ENCODE results near the gene TMEM240. TPM values are rescaled to one million over a fixed set of nuclear protein-coding genes. Genes with fewer than 3 reads are reported as not detected.
"Not testable (repeated sequence)": the region's sequence is repeated elsewhere in the genome, so short reads cannot be mapped to it uniquely, and the experiment has no call there.

Gene TMEM240
- total RNA-seq, 2 experiments from 2014 or later, result 1.2 to 1.9 TPM

DNA sequence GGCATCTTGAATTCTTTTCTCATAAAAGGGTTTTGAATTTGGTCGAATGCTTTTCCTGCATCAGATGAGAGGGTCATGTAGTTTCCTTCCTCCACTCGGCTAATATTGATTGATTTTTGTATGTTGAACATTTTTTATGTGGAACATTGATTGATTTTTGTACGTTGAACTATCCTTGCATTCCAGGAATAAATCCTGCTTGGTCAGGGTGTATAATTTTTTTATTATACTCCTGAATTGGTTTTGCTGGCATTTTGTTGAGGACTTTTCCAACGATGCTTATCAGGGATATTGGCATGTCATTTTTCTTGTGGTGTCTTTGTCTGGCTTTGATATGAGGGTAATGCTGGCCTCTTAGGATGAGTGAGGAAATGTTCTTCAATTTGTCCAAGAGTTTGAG is 8.5 kb downstream of the TMEM240 start:
- POLR2A ChIA-PET, result no interaction called here
- no peak for DNase-seq
- Mint-ChIP-seq H3K27ac (no peak overlapping the region), H3K9me3 (peaks cover 4% of the 10 kb centered on the region), H3K27me3 (no peaks in the 10 kb centered on the region), H3K4me3 (no peak overlapping the region), H3K4me1 (no peaks in the 10 kb centered on the region), H3K36me3 (peaks cover 16% of the 10 kb centered on the region)
- no peak for ATAC-seq (ENCODE audit: low read depth)

DNA sequence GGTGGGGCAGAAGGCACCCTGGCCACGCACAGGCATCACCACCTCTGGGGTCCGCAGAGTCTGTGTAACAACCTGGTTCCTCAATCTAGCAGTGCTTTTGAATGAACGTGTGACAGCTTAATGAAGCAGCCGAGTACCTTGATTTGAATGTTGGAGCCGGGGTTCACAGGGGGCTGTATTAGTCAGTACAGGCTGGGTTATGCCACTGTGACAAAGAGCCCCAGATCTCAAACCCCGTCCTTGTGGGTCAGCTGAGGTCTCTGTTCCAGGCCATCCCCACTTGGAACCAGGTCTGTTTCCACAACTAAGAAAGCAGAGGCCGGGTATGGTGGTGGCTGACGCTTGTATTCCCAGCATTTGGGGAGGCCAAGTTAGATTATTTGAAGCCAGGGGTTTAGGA is 10.5 kb downstream of the TMEM240 start:
- peaks cover 4% of the 10 kb centered on the region for H3K9me3 Mint-ChIP-seq
- peaks cover 16% of the 10 kb centered on the region for H3K36me3 Mint-ChIP-seq
- no peak overlapping the region for H3K27ac Mint-ChIP-seq
- no peak for DNase-seq
- H3K27me3 Mint-ChIP-seq, result no peaks in the 10 kb centered on the region
- POLR2A ChIA-PET, result interaction anchor here (1.0 kb wide), 1 partner anchor 15 kb away, joined by 3 read pairs; no protein-coding TSS in a partner anchor
- H3K4me3 Mint-ChIP-seq, result no peak overlapping the region
- no peaks in the 10 kb centered on the region for H3K4me1 Mint-ChIP-seq
- no peak for ATAC-seq (ENCODE audit: low read depth)

DNA sequence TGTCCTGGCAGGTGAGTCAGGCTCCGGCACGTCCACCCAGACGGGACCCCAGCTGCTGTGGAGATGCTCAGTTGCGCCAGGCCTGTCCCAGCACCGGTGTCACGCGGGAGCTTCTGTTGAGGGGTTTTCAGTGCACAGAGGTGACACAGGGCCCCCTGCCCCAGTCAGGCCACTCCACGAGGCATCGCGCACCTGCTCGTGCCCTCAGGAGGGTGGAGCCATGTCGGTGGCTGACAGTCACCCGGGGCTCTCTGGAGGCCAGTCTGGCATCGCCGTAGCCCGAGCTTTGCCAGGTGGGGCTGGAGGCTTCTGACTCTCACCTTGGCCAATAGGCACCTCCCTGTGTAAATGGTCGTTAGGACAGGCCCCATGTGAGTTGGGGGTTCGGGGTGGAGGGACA is 11.1 kb downstream of the TMEM240 start:
- Mint-ChIP-seq H3K4me3 (no peak overlapping the region), H3K9me3 (peaks cover 4% of the 10 kb centered on the region), H3K27me3 (no peaks in the 10 kb centered on the region), H3K27ac (no peak overlapping the region), H3K4me1 (no peaks in the 10 kb centered on the region), H3K36me3 (peaks cover 16% of the 10 kb centered on the region)
- DNase-seq, result no peak
- POLR2A ChIA-PET, result interaction anchor here (1.0 kb wide), 1 partner anchor 15 kb away, joined by 3 read pairs; no protein-coding TSS in a partner anchor
- no peak for ATAC-seq (ENCODE audit: low read depth)

DNA sequence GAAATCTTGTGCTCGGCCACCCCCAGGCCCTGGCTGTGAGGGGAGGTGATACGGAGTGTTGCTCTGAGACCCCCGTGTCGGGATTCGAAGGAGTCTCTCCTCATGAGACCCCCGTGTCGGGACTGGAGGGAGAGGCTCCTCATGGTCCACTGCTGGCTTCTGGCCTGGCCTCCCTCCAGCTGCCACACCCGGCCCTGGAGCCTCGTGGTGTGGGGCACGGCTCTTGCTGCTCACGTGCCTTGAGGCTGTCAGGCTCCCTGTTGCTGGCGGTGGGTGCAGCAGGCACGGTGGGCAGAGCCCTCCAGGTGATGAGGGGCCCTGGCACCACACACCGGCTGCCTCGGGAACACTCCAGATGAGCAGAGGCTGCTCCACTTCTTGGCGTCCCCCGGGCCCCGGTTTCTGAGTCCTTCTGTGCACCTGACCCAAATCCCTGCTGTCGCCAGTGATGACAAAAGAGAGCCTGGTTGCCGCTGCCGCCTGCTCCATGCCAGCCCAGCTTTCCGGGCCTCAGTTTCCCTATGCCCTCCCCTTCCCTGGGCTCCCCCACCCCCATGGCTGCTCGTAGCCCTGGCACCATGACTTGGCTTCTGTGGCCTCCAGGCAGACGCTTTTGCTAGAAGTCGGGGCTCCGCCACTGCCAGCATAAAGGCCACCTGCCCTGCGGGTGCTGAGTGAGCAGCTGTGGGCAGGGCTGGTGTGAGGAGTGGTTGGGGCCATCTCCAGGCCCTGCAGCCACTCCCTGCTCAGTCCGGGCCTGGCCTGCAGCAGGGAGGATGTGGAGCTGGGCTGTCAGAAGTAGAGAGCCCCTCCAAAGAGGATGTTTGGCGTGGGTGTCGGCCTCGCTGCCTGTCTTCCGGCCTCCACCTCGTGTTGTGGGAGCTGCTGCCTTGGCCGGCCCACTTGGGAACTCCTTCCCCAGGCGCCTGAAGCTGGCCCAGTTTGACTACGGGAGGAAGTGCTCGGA is 11.8 kb downstream of the TMEM240 start:
- H3K27me3 Mint-ChIP-seq, result no peaks in the 10 kb centered on the region
- H3K4me3 Mint-ChIP-seq, result no peak overlapping the region
- H3K36me3 Mint-ChIP-seq, result peaks cover 16% of the 10 kb centered on the region
- H3K4me1 Mint-ChIP-seq, result no peaks in the 10 kb centered on the region
- no peak overlapping the region for H3K27ac Mint-ChIP-seq
- POLR2A ChIA-PET, result interaction anchor here (1.0 kb wide), 1 partner anchor 14 kb away, joined by 3 read pairs; no protein-coding TSS in a partner anchor
- peaks cover 4% of the 10 kb centered on the region for H3K9me3 Mint-ChIP-seq
- ATAC-seq (ENCODE audit: low read depth) (no peak), DNase-seq (no peak)

DNA sequence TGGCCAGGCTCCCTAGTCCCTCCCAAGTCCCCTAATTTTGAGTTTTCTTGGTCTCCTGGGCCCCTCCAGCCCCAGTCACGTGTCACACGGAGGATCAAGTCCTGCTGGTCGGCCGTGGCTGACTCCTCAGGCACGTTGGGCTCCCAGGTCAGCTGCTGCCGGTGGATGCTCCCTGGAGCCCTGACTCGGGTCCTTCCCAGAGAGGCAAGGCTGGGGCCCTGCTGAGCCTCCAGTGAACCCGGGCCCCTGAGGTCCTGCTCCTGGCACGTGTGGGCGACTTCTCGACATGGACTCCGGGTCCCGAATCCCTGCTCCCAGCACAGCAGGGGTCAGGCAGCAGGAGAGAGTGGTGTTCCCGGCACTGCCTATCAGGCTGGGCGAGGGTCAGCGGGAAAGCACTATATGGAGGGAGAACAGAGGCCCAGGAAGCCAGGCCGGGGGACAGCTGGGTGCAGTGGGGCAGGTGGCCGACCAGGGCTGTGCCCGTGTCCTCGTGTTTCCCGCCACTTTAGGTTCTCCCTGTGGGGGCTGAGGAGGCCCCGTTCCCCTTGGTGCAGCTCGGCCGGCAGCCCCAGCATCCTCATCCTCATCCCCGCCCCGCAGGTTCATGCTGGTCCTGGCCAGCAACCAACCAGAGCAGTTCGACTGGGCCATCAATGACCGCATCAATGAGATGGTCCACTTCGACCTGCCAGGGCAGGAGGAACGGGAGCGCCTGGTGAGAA is 13.2 kb downstream of the TMEM240 start:
- H3K9me3 Mint-ChIP-seq, result peaks cover 4% of the 10 kb centered on the region
- POLR2A ChIA-PET, result no interaction called here
- no peak overlapping the region for H3K4me3 Mint-ChIP-seq
- H3K4me1 Mint-ChIP-seq, result no peaks in the 10 kb centered on the region
- no peak overlapping the region for H3K27ac Mint-ChIP-seq
- DNase-seq, result no peak
- no peak for ATAC-seq (ENCODE audit: low read depth)
- H3K36me3 Mint-ChIP-seq, result peaks cover 16% of the 10 kb centered on the region
- H3K27me3 Mint-ChIP-seq, result no peaks in the 10 kb centered on the region

DNA sequence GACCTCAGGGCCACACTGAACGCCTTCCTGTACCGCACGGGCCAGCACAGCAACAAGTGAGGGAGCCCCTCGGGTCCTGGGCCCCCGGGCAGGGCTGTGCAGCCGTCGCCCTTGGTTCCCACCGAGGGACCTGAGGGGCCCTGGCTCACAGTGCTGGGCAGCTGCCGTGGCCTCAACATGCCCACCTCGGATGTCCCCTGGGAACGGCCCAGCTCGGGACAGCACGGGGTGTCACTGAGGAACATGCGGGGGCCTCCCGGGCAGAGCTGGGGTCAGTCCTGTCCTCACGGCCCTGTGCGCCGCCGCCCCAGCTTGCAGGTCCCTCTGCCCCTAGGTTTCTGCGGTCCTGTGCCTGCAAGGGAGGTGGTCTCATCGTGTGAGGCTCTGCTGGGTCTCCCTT is 13.9 kb downstream of the TMEM240 start:
- H3K36me3 Mint-ChIP-seq, result peaks cover 12% of the 10 kb centered on the region
- ATAC-seq (ENCODE audit: low read depth); H3K4me1 Mint-ChIP-seq; H3K4me3 Mint-ChIP-seq; H3K27me3 Mint-ChIP-seq; POLR2A ChIA-PET; DNase-seq; H3K27ac Mint-ChIP-seq; H3K9me3 Mint-ChIP-seq: not testable (repeated sequence)

DNA sequence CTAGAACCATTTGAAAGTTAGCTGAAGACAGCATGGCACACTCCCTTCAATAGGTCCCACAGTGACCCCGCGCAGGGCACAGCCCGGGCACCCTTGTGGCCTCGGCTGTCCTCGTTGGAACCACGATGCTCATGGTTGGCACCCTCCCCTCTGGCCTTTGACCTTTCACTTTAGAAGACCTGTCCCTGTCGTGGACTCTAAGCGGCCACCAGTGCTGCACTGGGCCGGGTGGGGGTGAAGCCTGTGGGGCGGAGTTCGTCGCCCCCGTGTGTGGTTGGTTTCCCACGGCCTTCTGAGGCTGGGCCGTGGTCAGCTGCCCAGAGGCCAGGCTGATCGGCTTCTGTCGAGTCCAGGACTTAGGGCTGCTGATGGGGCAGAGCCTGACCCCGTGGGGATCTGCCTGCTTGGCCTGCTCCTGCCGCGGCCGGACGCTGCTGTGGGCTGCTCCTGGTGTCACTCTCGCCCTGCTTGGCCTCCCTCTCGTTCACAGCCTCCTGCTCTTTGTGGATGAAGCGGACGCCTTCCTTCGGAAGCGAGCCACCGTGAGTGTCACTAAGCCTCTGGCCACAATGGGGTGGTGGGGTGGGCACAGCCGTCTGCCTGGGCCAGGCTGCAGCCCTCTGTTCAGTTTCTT is 15.6 kb downstream of the TMEM240 start:
- H3K27ac Mint-ChIP-seq; DNase-seq; H3K27me3 Mint-ChIP-seq; POLR2A ChIA-PET; H3K36me3 Mint-ChIP-seq; H3K4me3 Mint-ChIP-seq; H3K4me1 Mint-ChIP-seq; ATAC-seq (ENCODE audit: low read depth); H3K9me3 Mint-ChIP-seq: not testable (repeated sequence)

DNA sequence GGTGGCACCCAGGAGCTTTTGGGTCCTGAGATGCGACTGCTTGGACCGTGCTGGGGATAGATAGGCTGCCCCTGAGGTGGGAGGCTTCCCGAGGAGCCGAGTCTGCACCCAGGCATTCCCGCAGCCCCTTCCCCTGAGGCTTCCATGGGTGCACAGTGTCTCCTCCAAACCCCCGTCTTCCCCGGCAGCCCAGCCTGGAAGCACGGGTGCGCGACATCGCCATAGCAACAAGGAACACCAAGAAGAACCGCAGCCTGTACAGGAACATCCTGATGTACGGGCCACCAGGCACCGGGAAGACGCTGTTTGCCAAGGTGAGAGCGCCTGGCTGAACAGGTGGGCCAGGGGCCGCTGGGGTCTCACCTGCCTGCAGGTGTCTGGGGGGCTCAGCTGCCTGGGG is 16.8 kb downstream of the TMEM240 start:
- ATAC-seq (ENCODE audit: low read depth); DNase-seq; H3K4me3 Mint-ChIP-seq; H3K27me3 Mint-ChIP-seq; H3K27ac Mint-ChIP-seq; H3K36me3 Mint-ChIP-seq; H3K4me1 Mint-ChIP-seq; H3K9me3 Mint-ChIP-seq; POLR2A ChIA-PET: not testable (repeated sequence)

DNA sequence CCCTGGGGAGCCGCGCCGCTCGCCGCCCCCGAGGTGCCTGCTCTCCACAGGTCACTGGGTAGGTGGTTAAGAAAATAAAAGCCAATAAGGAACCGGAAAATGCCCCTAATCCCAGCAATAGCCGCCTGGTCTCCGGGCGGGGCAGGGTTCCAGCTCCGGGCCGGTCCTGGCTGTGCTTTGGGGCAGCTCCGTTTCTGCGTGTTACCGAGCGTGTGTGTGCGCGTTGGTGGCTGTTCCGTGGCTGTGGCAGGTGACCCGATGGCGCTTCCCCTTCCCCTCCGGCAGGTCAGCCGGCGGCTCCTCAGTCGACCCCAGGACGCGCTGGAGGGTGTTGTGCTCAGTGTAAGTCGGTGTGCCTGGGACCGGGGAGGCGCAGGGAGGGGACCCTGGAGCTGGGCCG is 17.2 kb downstream of the TMEM240 start:
- ATAC-seq (ENCODE audit: low read depth); H3K4me3 Mint-ChIP-seq; H3K27ac Mint-ChIP-seq; POLR2A ChIA-PET; H3K9me3 Mint-ChIP-seq; H3K36me3 Mint-ChIP-seq; DNase-seq; H3K27me3 Mint-ChIP-seq; H3K4me1 Mint-ChIP-seq: not testable (repeated sequence)

DNA sequence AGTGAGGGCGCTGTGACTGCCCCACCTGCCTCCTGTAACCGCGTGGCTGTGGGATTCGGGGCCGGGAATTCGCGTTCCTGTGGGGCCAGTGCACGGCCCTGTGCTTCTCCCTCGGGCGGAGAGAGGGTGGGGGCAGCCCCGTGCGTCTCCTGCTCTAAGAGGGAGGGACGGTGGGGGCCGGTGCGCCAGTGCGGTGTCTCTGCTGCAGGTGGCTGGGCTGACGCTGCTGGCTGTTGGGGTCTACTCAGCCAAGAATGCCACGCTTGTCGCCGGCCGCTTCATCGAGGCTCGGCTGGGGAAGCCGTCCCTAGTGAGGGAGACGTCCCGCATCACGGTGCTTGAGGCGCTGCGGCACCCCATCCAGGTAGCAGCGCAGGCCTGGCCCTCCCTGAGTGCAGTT is 17.9 kb downstream of the TMEM240 start:
- H3K27me3 Mint-ChIP-seq; H3K4me1 Mint-ChIP-seq; H3K36me3 Mint-ChIP-seq; H3K4me3 Mint-ChIP-seq; H3K27ac Mint-ChIP-seq; H3K9me3 Mint-ChIP-seq; ATAC-seq (ENCODE audit: low read depth); POLR2A ChIA-PET; DNase-seq: not testable (repeated sequence)

DNA sequence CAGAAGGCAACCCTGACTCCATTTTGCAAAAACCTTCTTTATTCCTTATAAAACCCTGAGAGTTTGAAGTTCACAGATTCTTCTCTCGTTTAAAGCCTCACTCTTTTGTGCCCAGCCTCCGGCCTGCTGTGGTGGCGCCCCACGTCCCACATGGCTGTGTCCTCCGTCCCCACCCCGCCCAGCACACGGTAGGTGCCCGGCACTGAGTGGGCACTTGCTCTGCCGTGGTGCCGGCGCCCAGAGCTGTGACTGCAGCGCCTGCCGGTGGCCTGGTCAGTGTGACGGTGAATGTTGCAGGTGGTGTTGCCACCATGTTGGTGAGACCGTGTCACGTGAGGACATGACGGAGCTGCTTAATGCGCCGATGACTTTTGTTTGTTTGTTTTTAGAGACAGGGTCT is 19.1 kb downstream of the TMEM240 start:
- H3K27ac Mint-ChIP-seq, result no peak overlapping the region
- H3K27me3 Mint-ChIP-seq, result no peaks in the 10 kb centered on the region
- H3K4me3 Mint-ChIP-seq, result no peak overlapping the region
- no peak for DNase-seq
- no peaks in the 10 kb centered on the region for H3K9me3 Mint-ChIP-seq
- no peak for ATAC-seq (ENCODE audit: low read depth)
- H3K4me1 Mint-ChIP-seq, result no peaks in the 10 kb centered on the region
- peaks cover 8% of the 10 kb centered on the region for H3K36me3 Mint-ChIP-seq
- POLR2A ChIA-PET, result no interaction called here

DNA sequence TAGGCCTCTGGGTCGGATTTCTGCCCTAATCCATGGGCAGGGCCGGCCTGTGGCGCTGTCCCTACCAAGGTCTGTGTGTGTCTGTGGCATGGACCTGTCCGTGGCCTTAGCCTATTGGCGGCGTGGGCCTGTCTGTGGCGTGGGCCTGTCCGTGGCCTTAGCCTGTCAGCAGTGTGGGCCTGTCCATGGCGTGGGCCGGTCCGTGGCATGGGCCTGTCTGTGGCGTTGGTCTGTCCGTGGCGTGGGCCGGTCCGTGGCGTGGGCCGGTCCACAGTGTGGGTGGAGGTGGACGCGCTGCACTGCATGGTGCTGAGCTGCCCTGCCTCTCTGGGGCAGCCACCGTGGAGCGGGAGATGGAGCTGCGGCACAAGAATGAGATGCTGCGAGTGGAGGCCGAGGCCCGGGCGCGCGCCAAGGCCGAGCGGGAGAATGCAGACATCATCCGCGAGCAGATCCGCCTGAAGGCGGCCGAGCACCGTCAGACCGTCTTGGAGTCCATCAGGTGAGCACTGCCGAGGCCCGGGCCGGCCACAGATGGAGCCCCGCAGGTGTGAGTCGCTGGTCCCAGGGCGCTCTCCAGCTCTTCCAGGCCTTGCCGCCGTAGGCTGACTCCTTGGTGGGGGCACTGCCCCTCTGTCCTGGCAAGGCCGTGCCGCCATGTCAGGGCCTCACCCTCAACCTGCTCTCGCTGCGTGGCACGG is 20.5 kb downstream of the TMEM240 start:
- not testable (repeated sequence) for H3K27ac Mint-ChIP-seq, DNase-seq

DNA sequence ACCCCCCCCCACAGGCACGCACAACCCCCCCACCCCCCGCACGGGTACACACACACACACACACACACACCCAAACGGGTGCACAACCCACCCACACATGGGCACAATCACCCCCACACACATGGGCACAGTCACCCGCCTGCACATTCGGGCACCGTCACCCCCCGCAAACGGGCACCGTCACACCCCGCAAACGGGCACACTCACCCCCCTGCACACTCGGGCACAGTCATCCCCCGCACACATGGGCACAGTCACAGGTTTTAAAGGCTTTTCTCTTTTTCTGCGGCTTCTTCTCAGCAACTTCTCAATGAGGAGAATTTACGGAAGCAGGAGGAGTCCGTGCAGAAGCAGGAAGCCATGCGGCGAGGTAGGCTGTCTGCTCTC is 21.8 kb downstream of the TMEM240 start:
- H3K4me1 Mint-ChIP-seq; H3K9me3 Mint-ChIP-seq; H3K27me3 Mint-ChIP-seq; POLR2A ChIA-PET; DNase-seq; H3K4me3 Mint-ChIP-seq; H3K36me3 Mint-ChIP-seq; ATAC-seq (ENCODE audit: low read depth); H3K27ac Mint-ChIP-seq: not testable (repeated sequence)

More for the DNA sequence above, 20.5 kb downstream of the TMEM240 start:
- H3K4me3 Mint-ChIP-seq; H3K36me3 Mint-ChIP-seq; POLR2A ChIA-PET; H3K4me1 Mint-ChIP-seq; H3K9me3 Mint-ChIP-seq; ATAC-seq (ENCODE audit: low read depth); H3K27me3 Mint-ChIP-seq: not testable (repeated sequence)
